ENCODE results near the gene FHIP1A. TPM values are rescaled to one million over a fixed set of nuclear protein-coding genes. Genes with fewer than 3 reads are reported as not detected.

FHIP1A gene
- total and polyA plus RNA-seq, 2 experiments from 2014 or later: 0.98 to 15.5 TPM

GRCh38 chr4:151442002-151442401 lies 33.0 kb downstream of the FHIP1A start:
- no peak for DNase-seq (ENCODE audit: low read depth in 1 of 2, low spot score in 1 of 2)
- Histone ChIP-seq H3K9me3 (ENCODE audit: low read depth) (no peaks in the 10 kb centered on the region), H3K4me1 (ENCODE audit: low read depth) (no peaks in the 10 kb centered on the region), H3K36me3 (no peaks in the 10 kb centered on the region), H3K27ac (no peak overlapping the region), H3K4me3 (no peak overlapping the region), H3K27me3 (no peaks in the 10 kb centered on the region)
- TF ChIP-seq CTCF (IDR thresholded peaks at IDR 0.05; ENCODE audit: low read depth, low read length): no peak

GRCh38 chr4:151443247-151443646 lies 34.3 kb downstream of the FHIP1A start:
- TF ChIP-seq CTCF (IDR thresholded peaks at IDR 0.05; ENCODE audit: low read depth, low read length): no peak
- no peak for DNase-seq (ENCODE audit: low read depth in 1 of 2, low spot score in 1 of 2)
- Histone ChIP-seq H3K27me3 (no peaks in the 10 kb centered on the region), H3K27ac (no peak overlapping the region), H3K4me3 (no peak overlapping the region), H3K4me1 (ENCODE audit: low read depth) (no peaks in the 10 kb centered on the region), H3K9me3 (ENCODE audit: low read depth) (no peaks in the 10 kb centered on the region), H3K36me3 (no peaks in the 10 kb centered on the region)

GRCh38 chr4:151443752-151444151 lies 34.8 kb downstream of the FHIP1A start:
- Histone ChIP-seq H3K27ac (no peak overlapping the region), H3K4me1 (ENCODE audit: low read depth) (no peaks in the 10 kb centered on the region), H3K9me3 (ENCODE audit: low read depth) (no peaks in the 10 kb centered on the region), H3K27me3 (no peaks in the 10 kb centered on the region), H3K4me3 (no peak overlapping the region), H3K36me3 (no peaks in the 10 kb centered on the region)
- DNase-seq (ENCODE audit: low read depth in 1 of 2, low spot score in 1 of 2): no peak
- TF ChIP-seq CTCF (IDR thresholded peaks at IDR 0.05; ENCODE audit: low read depth, low read length): no peak

GRCh38 chr4:151446208-151446607 lies 37.2 kb downstream of the FHIP1A start:
- Histone ChIP-seq H3K27me3 (no peaks in the 10 kb centered on the region), H3K27ac (no peak overlapping the region), H3K4me3 (no peak overlapping the region), H3K36me3 (no peaks in the 10 kb centered on the region), H3K4me1 (ENCODE audit: low read depth) (no peaks in the 10 kb centered on the region), H3K9me3 (ENCODE audit: low read depth) (no peaks in the 10 kb centered on the region)
- DNase-seq (ENCODE audit: low read depth in 1 of 2, low spot score in 1 of 2): no peak
- TF ChIP-seq CTCF (IDR thresholded peaks at IDR 0.05; ENCODE audit: low read depth, low read length): no peak

- no peaks in the 10 kb centered on the region for H3K36me3 ChIP-seq
- H3K27me3 ChIP-seq: no peaks in the 10 kb centered on the region
- H3K9me3 ChIP-seq (ENCODE audit: low read depth): no peaks in the 10 kb centered on the region
- no peak for TF ChIP-seq CTCF (IDR thresholded peaks at IDR 0.05; ENCODE audit: low read depth, low read length)
- no peak overlapping the region for H3K27ac ChIP-seq
- peaks cover 3% of the 10 kb centered on the region for H3K4me1 ChIP-seq (ENCODE audit: low read depth)
- DNase-seq (ENCODE audit: low read depth in 1 of 2, low spot score in 1 of 2): no peak
- no peak overlapping the region for H3K4me3 ChIP-seq
Observed at GRCh38 chr4:151454513-151454912, 45.5 kb downstream of the FHIP1A start.

GRCh38 chr4:151455212-151455611 lies 46.2 kb downstream of the FHIP1A start:
- H3K27me3 ChIP-seq: no peaks in the 10 kb centered on the region
- H3K9me3 ChIP-seq (ENCODE audit: low read depth): no peaks in the 10 kb centered on the region
- H3K36me3 ChIP-seq: no peaks in the 10 kb centered on the region
- no peak overlapping the region for H3K4me3 ChIP-seq
- H3K4me1 ChIP-seq (ENCODE audit: low read depth): peaks cover 6% of the 10 kb centered on the region
- no peak for DNase-seq (ENCODE audit: low read depth in 1 of 2, low spot score in 1 of 2)
- H3K27ac ChIP-seq: no peak overlapping the region
- no peak for TF ChIP-seq CTCF (IDR thresholded peaks at IDR 0.05; ENCODE audit: low read depth, low read length)
